Breast epithelium (tissue), 3 donors: ENCODE results near the gene IQGAP1.

Experiments used
- POLR2A ChIP-seq: fragments of 450-650 bp; IDR thresholded peaks from one replicate; pipeline ENCODE4 v1.6.1; 2016; ENCODE audit warnings: antibody characterized with exemption, mild to moderate bottlenecking, moderate library complexity
- POLR2AphosphoS5 ChIP-seq, 3 donors: sonication (generic); formaldehyde crosslinking; IDR thresholded peaks; one replicate each; pipeline ENCODE4 v1.6.1; 2017; ENCODE audit warnings: antibody characterized with exemption in 3 of 3
- TF ChIP-seq, protein P1 (sequence below), 3 donors: fragments of 450-650 bp; IDR thresholded peaks; one replicate each; pipeline ENCODE4 v1.5.1; 2016 to 2017; ENCODE audit warnings: antibody characterized with exemption in 3 of 3, mild to moderate bottlenecking in 3 of 3, moderate library complexity in 3 of 3

GRCh38 chr15:90418627-90419026 lies 30.6 kb downstream of the IQGAP1 start:
- TF ChIP-seq, protein P1, sequence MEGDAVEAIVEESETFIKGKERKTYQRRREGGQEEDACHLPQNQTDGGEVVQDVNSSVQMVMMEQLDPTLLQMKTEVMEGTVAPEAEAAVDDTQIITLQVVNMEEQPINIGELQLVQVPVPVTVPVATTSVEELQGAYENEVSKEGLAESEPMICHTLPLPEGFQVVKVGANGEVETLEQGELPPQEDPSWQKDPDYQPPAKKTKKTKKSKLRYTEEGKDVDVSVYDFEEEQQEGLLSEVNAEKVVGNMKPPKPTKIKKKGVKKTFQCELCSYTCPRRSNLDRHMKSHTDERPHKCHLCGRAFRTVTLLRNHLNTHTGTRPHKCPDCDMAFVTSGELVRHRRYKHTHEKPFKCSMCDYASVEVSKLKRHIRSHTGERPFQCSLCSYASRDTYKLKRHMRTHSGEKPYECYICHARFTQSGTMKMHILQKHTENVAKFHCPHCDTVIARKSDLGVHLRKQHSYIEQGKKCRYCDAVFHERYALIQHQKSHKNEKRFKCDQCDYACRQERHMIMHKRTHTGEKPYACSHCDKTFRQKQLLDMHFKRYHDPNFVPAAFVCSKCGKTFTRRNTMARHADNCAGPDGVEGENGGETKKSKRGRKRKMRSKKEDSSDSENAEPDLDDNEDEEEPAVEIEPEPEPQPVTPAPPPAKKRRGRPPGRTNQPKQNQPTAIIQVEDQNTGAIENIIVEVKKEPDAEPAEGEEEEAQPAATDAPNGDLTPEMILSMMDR (IDR thresholded peaks at IDR 0.05), result no peak
- TF ChIP-seq POLR2A (no peak), POLR2AphosphoS5 (IDR thresholded peaks at IDR 0.05) (no peak)
